GM21737 (cell line): ENCODE measurements around the gene CXCL3.

ENCODE experiments used
- ATAC-seq: cut with Tn5 transposase; IDR thresholded peaks from one replicate; pipeline ENCODE4 v1.9.1; 2021; ENCODE audit warnings: mild to moderate bottlenecking, moderate library complexity; ENCODE audit not compliant: unreplicated experiment

CXCL3 gene

GRCh38 chr4:74056114-74056857 lies 17.8 kb upstream of the CXCL3 start:
- ATAC-seq: no peak

- no peak for ATAC-seq
Observed at GRCh38 chr4:74055498-74055897, 17.0 kb upstream of the CXCL3 start.

GRCh38 chr4:74055096-74055495 lies 16.6 kb upstream of the CXCL3 start:
- no peak for ATAC-seq

DNA sequence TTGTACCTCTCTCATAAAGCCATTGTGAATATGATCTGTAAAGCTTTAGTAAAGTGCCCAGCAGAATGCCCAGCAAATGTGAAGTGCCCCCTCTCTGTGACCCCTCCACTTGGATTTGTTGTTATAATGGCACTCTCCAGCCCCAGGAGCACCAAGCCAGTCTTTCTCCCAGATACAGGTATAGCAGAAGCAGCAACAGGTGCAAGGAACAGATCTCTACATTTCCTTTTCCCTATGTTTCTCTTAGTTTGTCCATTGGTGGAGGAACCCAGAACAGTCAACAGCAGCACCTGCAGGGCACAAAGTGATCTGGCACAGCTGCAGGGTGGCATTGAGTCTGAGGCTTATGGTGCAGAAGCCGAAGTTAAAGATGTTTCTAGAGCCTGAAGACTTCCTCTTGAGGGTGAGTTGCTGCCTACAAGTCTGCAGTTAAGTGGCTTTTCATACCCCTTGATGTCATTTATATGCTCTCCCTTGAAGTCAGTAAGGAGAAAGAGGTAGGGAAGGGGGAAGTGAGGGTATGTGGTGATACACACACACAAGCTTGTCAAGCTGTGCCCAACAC lies 16.1 kb upstream of the CXCL3 start:
- no peak for ATAC-seq

- no peak for ATAC-seq
Observed at GRCh38 chr4:74047152-74047551, 8.7 kb upstream of the CXCL3 start.

GRCh38 chr4:74045772-74046171 lies 7.3 kb upstream of the CXCL3 start:
- no peak for ATAC-seq

DNA sequence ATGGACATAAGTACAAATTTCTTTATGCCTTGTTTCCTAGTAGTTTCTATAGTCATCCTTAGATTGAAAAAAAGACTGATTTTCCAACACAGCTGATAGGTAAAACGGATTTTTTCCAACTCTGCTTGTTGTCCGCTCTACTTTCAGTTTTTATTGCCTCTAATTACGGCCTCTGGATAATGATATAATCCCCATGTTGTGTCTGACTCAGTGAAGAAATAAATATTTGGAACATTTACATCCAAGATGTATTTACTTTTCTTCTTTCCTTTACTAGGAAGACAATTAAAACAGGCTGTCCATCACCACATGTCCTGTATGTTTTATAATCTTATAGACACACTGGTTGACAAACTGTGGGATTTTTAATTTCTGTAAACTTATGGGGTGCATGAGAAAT lies 6.8 kb upstream of the CXCL3 start:
- ATAC-seq: no peak

- ATAC-seq: no peak
Observed at GRCh38 chr4:74044677-74045076, 6.2 kb upstream of the CXCL3 start.

GRCh38 chr4:74042681-74043080 lies 4.2 kb upstream of the CXCL3 start:
- ATAC-seq: no peak

DNA sequence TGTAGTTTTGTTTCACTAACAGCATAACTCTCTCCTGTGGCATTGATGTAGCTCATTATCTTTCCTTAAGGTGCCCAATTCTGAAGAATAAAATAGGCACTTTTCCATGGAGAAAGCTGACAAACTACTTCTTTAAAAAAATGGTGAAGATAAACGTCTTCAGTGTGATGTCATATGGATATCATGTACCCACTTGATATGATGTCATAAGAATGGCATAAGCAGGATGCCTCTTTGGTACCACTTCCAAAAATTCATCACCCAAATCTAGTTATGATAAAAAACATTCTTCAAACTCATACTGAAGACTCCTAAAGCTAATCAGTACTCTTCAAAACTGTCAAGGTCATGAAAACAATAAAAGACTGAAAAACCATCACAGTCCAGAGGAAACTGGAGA lies 2.9 kb upstream of the CXCL3 start:
- ATAC-seq: no peak

- ATAC-seq: no peak
Observed at GRCh38 chr4:74039315-74039763, 850 bp upstream of the CXCL3 start.

GRCh38 chr4:74038086-74038424 lies 434 bp downstream of the CXCL3 start:
- no peak for ATAC-seq

DNA sequence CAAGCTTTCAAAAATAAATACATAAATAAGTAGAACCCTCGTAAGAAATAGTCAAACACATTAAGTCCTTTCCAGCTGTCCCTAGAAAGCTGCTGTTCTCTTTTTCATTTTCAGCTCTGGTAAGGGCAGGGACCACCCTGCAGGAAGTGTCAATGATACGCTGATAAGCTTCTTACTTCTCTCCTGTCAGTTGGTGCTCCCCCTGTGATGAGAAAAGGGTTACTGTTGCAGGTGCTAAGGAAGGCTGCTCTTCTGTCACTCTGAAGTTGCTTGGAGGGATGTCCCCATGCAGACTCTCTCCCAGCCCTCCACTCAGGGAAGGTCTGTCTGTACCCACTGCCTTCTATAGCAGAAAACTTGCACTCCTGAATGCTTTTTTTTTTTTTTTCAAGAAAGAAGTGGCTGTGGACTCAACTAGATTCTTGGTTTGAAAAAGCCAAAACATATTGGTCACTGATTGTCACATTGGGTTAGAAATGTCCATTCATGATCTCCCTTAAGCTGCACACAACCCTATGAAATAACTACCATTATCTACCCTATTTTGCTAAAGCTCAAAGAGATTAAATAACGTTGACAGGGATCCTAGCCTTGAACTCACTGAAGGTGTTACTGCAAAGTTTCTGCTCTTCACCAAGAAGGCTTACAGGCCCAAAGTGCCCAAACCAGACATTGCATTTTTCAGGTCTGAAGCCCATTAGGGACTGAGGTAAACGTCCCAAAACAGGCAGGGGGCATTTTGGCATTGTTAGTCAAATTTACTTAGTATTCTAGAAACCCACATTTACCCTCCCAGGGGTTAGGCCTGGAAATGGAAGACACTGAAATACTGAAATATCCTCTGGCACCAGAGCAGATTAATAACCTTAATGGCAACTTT lies 1.2 kb downstream of the CXCL3 start:
- no peak for ATAC-seq

DNA sequence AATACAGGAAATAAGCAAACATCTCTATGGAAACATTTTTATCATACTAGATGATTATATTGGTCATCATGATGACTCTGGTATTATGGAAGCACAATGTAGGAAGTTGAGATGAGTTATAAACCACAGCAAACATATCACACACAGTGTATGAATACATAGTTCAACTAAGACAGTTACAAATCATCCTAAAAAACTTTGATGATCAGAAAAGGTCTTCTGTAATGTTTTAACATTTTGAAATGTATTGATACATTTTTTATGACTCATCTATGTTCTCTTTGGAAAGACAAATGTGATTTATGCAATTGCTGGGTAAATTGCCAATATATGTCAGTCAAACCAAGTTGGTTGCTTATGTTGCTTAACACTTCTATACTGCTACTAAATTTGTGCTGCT lies 4.8 kb downstream of the CXCL3 start:
- ATAC-seq: no peak

GRCh38 chr4:74032064-74032463 lies 6.4 kb downstream of the CXCL3 start:
- ATAC-seq: no peak

- no peak for ATAC-seq
Observed at GRCh38 chr4:74031576-74031975, 6.9 kb downstream of the CXCL3 start.

- ATAC-seq: no peak
Observed at GRCh38 chr4:74030285-74030684, 8.2 kb downstream of the CXCL3 start.

DNA sequence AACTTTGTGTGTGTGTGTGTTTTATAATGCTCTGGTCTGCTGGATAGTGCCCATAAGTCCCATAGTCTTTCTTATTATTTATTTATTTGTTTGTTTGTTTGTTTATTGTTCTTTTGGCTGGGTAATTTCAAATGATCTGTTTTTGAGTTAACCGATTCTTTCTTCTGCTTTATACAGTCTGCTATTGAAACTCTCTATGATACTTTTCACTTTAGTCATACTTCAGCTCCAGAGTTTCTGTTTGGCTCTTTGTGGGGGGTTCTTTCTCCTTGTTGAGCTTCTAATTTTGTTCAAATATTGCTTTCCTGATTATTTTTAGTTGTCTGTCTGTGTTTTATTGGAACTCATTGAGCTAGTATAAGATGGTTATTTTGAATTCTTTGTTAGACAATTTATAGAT lies 10.0 kb downstream of the CXCL3 start:
- ATAC-seq: no peak

GRCh38 chr4:74023709-74024108 lies 14.8 kb downstream of the CXCL3 start:
- no peak for ATAC-seq

DNA sequence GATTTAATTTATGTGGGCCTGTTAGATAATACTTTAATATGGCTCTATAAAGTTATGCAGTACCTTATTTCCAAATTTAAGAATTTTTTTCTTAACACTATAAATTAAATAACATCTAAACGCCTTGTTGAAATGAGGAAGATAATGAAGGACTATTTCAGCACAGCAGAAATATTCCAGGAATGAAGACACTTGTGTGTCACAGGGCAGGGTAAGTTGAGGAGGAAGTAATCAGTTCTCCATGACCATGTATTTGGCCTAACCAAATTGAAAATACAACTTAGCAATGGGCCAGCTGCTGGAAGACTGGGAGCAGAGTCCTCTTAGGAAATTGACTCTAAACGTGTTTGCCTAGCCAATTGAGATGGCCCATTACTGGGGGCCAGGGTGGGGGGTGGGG lies 16.9 kb downstream of the CXCL3 start:
- ATAC-seq: no peak

DNA sequence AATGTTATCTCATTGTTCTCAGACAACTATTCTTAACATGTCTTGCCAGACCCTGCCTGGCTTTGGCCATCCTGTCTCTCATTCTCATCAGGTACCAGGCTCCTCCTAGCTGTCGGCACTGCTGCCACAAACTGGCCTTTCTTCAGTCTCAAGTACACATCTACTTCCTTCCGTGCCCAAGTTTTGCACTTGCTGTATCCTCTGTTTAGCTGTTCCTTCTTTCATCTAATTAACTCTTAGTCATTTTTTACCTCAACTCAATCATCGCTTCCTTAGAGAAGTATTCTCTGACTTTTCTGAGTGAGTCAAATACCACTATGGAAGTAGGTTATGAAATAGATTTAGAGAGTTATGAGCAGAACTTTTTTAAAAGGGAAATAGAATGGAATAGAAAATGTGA lies 19.7 kb downstream of the CXCL3 start:
- no peak for ATAC-seq

GRCh38 chr4:74018116-74018515 lies 20.4 kb downstream of the CXCL3 start:
- ATAC-seq: no peak
